ENCODE data around the gene TCF7L2. TPM values are rescaled to one million over a fixed set of nuclear protein-coding genes. Genes with fewer than 3 reads are reported as not detected.

TCF7L2 gene
- total RNA-seq, 2 experiments from 2014 or later = 1.3 to 8.5 TPM

DNA sequence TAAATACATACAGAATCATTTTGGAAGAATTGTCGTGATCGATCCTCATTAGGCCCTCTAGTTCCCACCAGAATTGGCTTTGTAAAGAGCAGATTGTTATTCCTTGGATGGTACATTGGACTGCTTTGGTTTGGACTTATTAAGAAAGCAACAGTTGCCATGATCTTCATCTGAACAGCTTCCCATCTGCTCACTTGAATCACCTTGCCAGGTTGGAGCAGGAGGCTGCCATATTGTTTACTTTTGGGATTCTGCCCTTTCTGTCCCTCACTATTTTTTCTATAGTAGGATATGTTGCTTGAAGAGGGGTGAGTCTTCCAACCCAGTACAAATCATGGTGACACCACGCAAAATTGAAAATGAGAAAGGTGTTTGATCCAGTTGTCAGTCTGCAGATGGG, 199.6 kb downstream of the TCF7L2 start:
- H3K4me2 ChIP-seq (ENCODE audit: low read length) = no peak overlapping the region
- no peak overlapping the region for H3K27ac ChIP-seq (ENCODE audit: low read depth, low read length, poor library complexity, severe bottlenecking)
- no peaks in the 10 kb centered on the region for H3K36me3 ChIP-seq (ENCODE audit: insufficient read depth, low read length)
- H3K9me2 ChIP-seq (ENCODE audit: insufficient read depth, low read length) = no peaks in the 10 kb centered on the region
- no peak for DNase-seq (ENCODE audit: low spot score)
- no peaks in the 10 kb centered on the region for H3K79me2 ChIP-seq (ENCODE audit: insufficient read depth, low read depth, low read length)
- H3K9me3 ChIP-seq (ENCODE audit: low read length) = no peaks in the 10 kb centered on the region
- intact Hi-C loops (cut with micrococcal nuclease; ENCODE audit: unreplicated experiment) = no loop called here
- TF ChIP-seq, protein P1, sequence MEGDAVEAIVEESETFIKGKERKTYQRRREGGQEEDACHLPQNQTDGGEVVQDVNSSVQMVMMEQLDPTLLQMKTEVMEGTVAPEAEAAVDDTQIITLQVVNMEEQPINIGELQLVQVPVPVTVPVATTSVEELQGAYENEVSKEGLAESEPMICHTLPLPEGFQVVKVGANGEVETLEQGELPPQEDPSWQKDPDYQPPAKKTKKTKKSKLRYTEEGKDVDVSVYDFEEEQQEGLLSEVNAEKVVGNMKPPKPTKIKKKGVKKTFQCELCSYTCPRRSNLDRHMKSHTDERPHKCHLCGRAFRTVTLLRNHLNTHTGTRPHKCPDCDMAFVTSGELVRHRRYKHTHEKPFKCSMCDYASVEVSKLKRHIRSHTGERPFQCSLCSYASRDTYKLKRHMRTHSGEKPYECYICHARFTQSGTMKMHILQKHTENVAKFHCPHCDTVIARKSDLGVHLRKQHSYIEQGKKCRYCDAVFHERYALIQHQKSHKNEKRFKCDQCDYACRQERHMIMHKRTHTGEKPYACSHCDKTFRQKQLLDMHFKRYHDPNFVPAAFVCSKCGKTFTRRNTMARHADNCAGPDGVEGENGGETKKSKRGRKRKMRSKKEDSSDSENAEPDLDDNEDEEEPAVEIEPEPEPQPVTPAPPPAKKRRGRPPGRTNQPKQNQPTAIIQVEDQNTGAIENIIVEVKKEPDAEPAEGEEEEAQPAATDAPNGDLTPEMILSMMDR (conservative IDR thresholded peaks at IDR 0.05; ENCODE audit: low read length) = no peak
- no peak for TF ChIP-seq EZH2phosphoT487 (IDR thresholded peaks at IDR 0.05; ENCODE audit: borderline replicate concordance, low read depth, low read length)
- no TSS peak for BruUV-seq (replicated peaks)
- no peak overlapping the region for H3K4me3 ChIP-seq (ENCODE audit: low read depth, low read length, poor library complexity, severe bottlenecking)
- H2AFZ ChIP-seq (ENCODE audit: low read length) = no peak overlapping the region
- H4K20me1 ChIP-seq (ENCODE audit: insufficient read depth, low read length) = no peaks in the 10 kb centered on the region
- CTCF ChIA-PET (ENCODE audit: unreplicated experiment) = no interaction called here
- POLR2A ChIA-PET = interaction anchor here (0.7 kb wide), 1 partner anchor 389 kb away, joined by 3 read pairs; no protein-coding TSS in a partner anchor
- no peaks in the 10 kb centered on the region for H3K4me1 ChIP-seq (ENCODE audit: insufficient read depth, low read length, poor library complexity, severe bottlenecking)

DNA sequence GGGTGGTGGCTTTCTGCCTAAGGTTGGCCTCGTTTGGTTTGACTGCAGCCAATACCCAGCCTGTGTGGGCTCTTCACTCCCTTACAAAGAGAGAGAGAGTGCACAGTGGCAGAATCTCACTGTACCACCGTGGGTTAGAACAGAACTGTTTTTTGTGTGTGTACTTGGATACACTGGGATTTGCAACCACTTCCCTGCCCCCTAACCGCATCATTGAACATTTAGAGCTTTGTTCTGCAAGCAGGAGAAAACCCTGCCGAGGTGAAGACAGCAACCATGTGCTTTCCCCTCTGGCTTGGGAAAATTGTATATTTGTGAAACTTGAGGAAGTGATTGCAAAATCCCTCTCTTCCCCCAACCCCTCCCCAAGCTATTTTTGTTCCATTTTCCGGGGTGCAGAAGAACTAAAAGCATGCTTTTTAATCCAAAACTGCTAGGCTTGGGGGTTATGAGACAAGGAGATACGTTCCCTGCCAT, 201.2 kb downstream of the TCF7L2 start:
- ChIA-PET CTCF (ENCODE audit: unreplicated experiment) (no interaction called here), POLR2A (interaction anchor here (1.0 kb wide), 1 partner anchor 14 kb away, joined by 3 read pairs; no protein-coding TSS in a partner anchor)
- Histone ChIP-seq H3K9me3 (ENCODE audit: low read length) (no peaks in the 10 kb centered on the region), H3K36me3 (ENCODE audit: insufficient read depth, low read length) (no peaks in the 10 kb centered on the region), H3K4me1 (ENCODE audit: insufficient read depth, low read length, poor library complexity, severe bottlenecking) (no peaks in the 10 kb centered on the region), H3K27ac (ENCODE audit: low read depth, low read length, poor library complexity, severe bottlenecking) (no peak overlapping the region), H3K9me2 (ENCODE audit: insufficient read depth, low read length) (no peaks in the 10 kb centered on the region), H3K79me2 (ENCODE audit: insufficient read depth, low read depth, low read length) (no peaks in the 10 kb centered on the region), H2AFZ (ENCODE audit: low read length) (no peak overlapping the region), H3K4me2 (ENCODE audit: low read length) (no peak overlapping the region), H4K20me1 (ENCODE audit: insufficient read depth, low read length) (no peaks in the 10 kb centered on the region), H3K4me3 (ENCODE audit: low read depth, low read length, poor library complexity, severe bottlenecking) (no peak overlapping the region)
- DNase-seq (ENCODE audit: low spot score) = no peak
- no TSS peak for BruUV-seq (replicated peaks)
- TF ChIP-seq, protein P1 (conservative IDR thresholded peaks at IDR 0.05; ENCODE audit: low read length) = no peak
- no peak for TF ChIP-seq EZH2phosphoT487 (IDR thresholded peaks at IDR 0.05; ENCODE audit: borderline replicate concordance, low read depth, low read length)
- intact Hi-C loops (cut with micrococcal nuclease; ENCODE audit: unreplicated experiment) = no loop called here

DNA sequence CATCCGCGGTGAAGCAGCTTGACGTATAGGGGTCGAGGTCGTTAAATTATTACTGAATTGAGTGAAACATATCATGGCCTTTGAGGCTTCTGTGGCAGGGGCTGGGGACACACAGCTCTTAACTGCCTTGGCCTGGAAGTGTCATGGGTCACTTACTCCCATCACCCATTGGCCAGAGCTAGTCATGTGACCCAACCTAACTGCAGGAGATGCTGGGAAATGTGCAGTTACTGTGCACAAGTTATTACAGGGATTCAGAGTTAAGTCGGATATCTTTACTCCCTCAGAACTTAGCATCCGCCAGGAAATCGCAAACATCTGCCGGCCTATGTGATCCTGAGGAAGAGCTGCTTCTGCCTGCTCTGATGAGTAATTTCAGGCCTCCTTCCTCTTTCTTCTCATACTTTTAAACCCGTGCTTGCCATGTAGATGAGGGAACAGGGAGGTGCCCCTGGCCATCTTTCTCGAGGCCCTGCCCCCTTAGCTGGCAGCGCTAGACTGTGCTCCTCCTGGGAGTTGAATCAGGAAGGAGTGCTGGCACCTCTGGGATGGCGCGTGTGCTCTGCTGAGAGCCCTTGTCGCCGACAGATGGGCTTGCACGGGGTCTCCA, 203.6 kb downstream of the TCF7L2 start:
- Histone ChIP-seq H3K27ac (ENCODE audit: low read depth, low read length, poor library complexity, severe bottlenecking) (no peak overlapping the region), H3K9me3 (ENCODE audit: low read length) (no peaks in the 10 kb centered on the region), H2AFZ (ENCODE audit: low read length) (no peak overlapping the region), H3K79me2 (ENCODE audit: insufficient read depth, low read depth, low read length) (no peaks in the 10 kb centered on the region), H3K4me1 (ENCODE audit: insufficient read depth, low read length, poor library complexity, severe bottlenecking) (no peaks in the 10 kb centered on the region), H4K20me1 (ENCODE audit: insufficient read depth, low read length) (no peaks in the 10 kb centered on the region), H3K4me3 (ENCODE audit: low read depth, low read length, poor library complexity, severe bottlenecking) (no peak overlapping the region), H3K36me3 (ENCODE audit: insufficient read depth, low read length) (no peaks in the 10 kb centered on the region), H3K9me2 (ENCODE audit: insufficient read depth, low read length) (no peaks in the 10 kb centered on the region), H3K4me2 (ENCODE audit: low read length) (no peak overlapping the region)
- no TSS peak for BruUV-seq (replicated peaks)
- TF ChIP-seq, protein P1 (conservative IDR thresholded peaks at IDR 0.05; ENCODE audit: low read length) = no peak
- intact Hi-C loops (cut with micrococcal nuclease; ENCODE audit: unreplicated experiment) = no loop called here
- DNase-seq (ENCODE audit: low spot score) = no peak
- ChIA-PET CTCF (ENCODE audit: unreplicated experiment) (no interaction called here), POLR2A (no interaction called here)
